Peyer's patch (tissue), 4 donors: Measurements from ENCODE around the gene SMYD3.

Experiments used
- CTCF ChIP-seq, 6 experiments: fragments of 450-650 bp in 4 of 6; fragments of 200-600 bp in 2 of 6; sonication (generic) in 1 of 6; IDR thresholded peaks; one replicate each; pipeline ENCODE4 v1.5.1; 2017 to 2019; ENCODE audit warnings: antibody characterized with exemption in 6 of 6, mild to moderate bottlenecking in 3 of 6, moderate library complexity in 1 of 6
- POLR2A ChIP-seq, 2 donors: fragments of 450-650 bp; IDR thresholded peaks; one replicate each; pipeline ENCODE4 v1.5.1; 2017; ENCODE audit warnings: antibody characterized with exemption in 2 of 2, mild to moderate bottlenecking in 2 of 2, moderate library complexity in 2 of 2

GRCh38 chr1:245932302-245932972, 574.6 kb downstream of the SMYD3 start:
- TF ChIP-seq CTCF (IDR thresholded peaks at IDR 0.05) (no peak), POLR2A (IDR thresholded peaks at IDR 0.05) (no peak)
